OCI-LY1 (cell line): ENCODE data around the gene DOK7.

Source experiments
- H2AFZ ChIP-seq: fragments of 200-600 bp; sonication (generic), shearing (Covaris generic); 2 replicates; pipeline ENCODE4 v1.6.0; 2014; ENCODE audit warnings: antibody characterized with exemption, mild to moderate bottlenecking, low read length
- H3F3A ChIP-seq: fragments of 200-600 bp; sonication (generic), shearing (Covaris generic); 2 replicates; pipeline ENCODE4 v1.6.0; 2014; ENCODE audit warnings: mild to moderate bottlenecking, antibody characterized with exemption, low read length, moderate library complexity; ENCODE audit not compliant: insufficient read depth
- H3K27ac ChIP-seq: fragments of 200-600 bp; sonication (generic); 2 replicates; pipeline ENCODE4 v1.5.1; 2014; ENCODE audit warnings: low read length, mixed run types, mild to moderate bottlenecking, low read depth; ENCODE audit not compliant: poor library complexity, severe bottlenecking
- H3K27me3 ChIP-seq: fragments of 200-600 bp; sonication (generic); 2 replicates; pipeline ENCODE4 v1.6.0; 2014; ENCODE audit warnings: antibody characterized with exemption, mild to moderate bottlenecking, low read length, moderate library complexity; ENCODE audit not compliant: insufficient read depth
- H3K36me3 ChIP-seq: fragments of 200-600 bp; sonication (generic); 2 replicates; pipeline ENCODE4 v1.6.1; 2014; ENCODE audit warnings: mild to moderate bottlenecking, antibody characterized with exemption, low read length, moderate library complexity, mixed read lengths; ENCODE audit not compliant: insufficient read depth
- H3K4me1 ChIP-seq: fragments of 200-600 bp; sonication (generic); 2 replicates; pipeline ENCODE4 v1.5.1; 2014; ENCODE audit warnings: mild to moderate bottlenecking, low read length, moderate library complexity; ENCODE audit not compliant: insufficient read depth, severe bottlenecking
- H3K4me2 ChIP-seq: fragments of 200-600 bp; sonication (generic), shearing (Covaris generic); 2 replicates; pipeline ENCODE4 v1.6.1; 2014; ENCODE audit warnings: low read length
- H3K4me3 ChIP-seq: fragments of 200-600 bp; sonication (generic); 2 replicates; pipeline ENCODE4 v1.5.1; 2014; ENCODE audit warnings: low read length, low read depth, mild to moderate bottlenecking, mixed read lengths; ENCODE audit not compliant: poor library complexity, severe bottlenecking
- H3K79me2 ChIP-seq: fragments of 200-600 bp; shearing (Covaris generic); 2 replicates; pipeline ENCODE4 v1.6.1; 2016; ENCODE audit warnings: mixed run types, low read length, mixed read lengths; ENCODE audit not compliant: insufficient read depth
- H3K9ac ChIP-seq: fragments of 200-600 bp; sonication (generic), shearing (Covaris generic); 2 replicates; pipeline ENCODE4 v1.6.1; 2014; ENCODE audit warnings: mild to moderate bottlenecking, low read length, mixed read lengths
- H3K9me2 ChIP-seq: fragments of 200-600 bp; sonication (generic), shearing (Covaris generic); 2 replicates; pipeline ENCODE4 v1.6.1; 2014; ENCODE audit warnings: low read depth, mild to moderate bottlenecking, low read length, mixed read lengths
- H3K9me3 ChIP-seq: fragments of 200-600 bp; shearing (Covaris generic); 2 replicates; pipeline ENCODE4 v1.6.1; 2014; ENCODE audit warnings: low read length, mixed read lengths
- H4K20me1 ChIP-seq: fragments of 200-600 bp; sonication (generic), shearing (Covaris generic); 2 replicates; pipeline ENCODE4 v1.6.0; 2016; ENCODE audit warnings: mild to moderate bottlenecking, low read length; ENCODE audit not compliant: insufficient read depth
- EZH2 ChIP-seq: fragments of 200-600 bp; sonication (generic), shearing (Covaris generic); IDR thresholded peaks from 2 replicates; pipeline ENCODE4 v1.8.0; 2017; ENCODE audit warnings: borderline replicate concordance, mixed run types, mild to moderate bottlenecking, antibody characterized with exemption, low read length, moderate library complexity, mixed read lengths
- TF ChIP-seq, protein P1 (sequence below): fragments of 200-600 bp; sonication (generic), shearing (Covaris generic); IDR thresholded peaks from 2 replicates; pipeline ENCODE4 v1.5.1; 2017; ENCODE audit warnings: mild to moderate bottlenecking, antibody characterized with exemption, low read length, moderate library complexity, mixed read lengths

Gene DOK7

GRCh38 chr4:3464911-3465697, 2.0 kb downstream of the DOK7 start:
- no peaks in the 10 kb centered on the region for H3K79me2 ChIP-seq
- H3K9me2 ChIP-seq, result no peaks in the 10 kb centered on the region
- H3K27me3 ChIP-seq, result no peaks in the 10 kb centered on the region
- H2AFZ ChIP-seq, result no peak overlapping the region
- no peak overlapping the region for H3K4me2 ChIP-seq
- no peak overlapping the region for H3K9ac ChIP-seq
- H3K27ac ChIP-seq, result no peak overlapping the region
- no peaks in the 10 kb centered on the region for H4K20me1 ChIP-seq
- H3K36me3 ChIP-seq, result no peaks in the 10 kb centered on the region
- H3K4me1 ChIP-seq, result no peaks in the 10 kb centered on the region
- no peak overlapping the region for H3K4me3 ChIP-seq
- no peaks in the 10 kb centered on the region for H3F3A ChIP-seq
- H3K9me3 ChIP-seq, result no peaks in the 10 kb centered on the region
- TF ChIP-seq, protein P1, sequence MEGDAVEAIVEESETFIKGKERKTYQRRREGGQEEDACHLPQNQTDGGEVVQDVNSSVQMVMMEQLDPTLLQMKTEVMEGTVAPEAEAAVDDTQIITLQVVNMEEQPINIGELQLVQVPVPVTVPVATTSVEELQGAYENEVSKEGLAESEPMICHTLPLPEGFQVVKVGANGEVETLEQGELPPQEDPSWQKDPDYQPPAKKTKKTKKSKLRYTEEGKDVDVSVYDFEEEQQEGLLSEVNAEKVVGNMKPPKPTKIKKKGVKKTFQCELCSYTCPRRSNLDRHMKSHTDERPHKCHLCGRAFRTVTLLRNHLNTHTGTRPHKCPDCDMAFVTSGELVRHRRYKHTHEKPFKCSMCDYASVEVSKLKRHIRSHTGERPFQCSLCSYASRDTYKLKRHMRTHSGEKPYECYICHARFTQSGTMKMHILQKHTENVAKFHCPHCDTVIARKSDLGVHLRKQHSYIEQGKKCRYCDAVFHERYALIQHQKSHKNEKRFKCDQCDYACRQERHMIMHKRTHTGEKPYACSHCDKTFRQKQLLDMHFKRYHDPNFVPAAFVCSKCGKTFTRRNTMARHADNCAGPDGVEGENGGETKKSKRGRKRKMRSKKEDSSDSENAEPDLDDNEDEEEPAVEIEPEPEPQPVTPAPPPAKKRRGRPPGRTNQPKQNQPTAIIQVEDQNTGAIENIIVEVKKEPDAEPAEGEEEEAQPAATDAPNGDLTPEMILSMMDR, result no peak
- no peak for TF ChIP-seq EZH2

DNA sequence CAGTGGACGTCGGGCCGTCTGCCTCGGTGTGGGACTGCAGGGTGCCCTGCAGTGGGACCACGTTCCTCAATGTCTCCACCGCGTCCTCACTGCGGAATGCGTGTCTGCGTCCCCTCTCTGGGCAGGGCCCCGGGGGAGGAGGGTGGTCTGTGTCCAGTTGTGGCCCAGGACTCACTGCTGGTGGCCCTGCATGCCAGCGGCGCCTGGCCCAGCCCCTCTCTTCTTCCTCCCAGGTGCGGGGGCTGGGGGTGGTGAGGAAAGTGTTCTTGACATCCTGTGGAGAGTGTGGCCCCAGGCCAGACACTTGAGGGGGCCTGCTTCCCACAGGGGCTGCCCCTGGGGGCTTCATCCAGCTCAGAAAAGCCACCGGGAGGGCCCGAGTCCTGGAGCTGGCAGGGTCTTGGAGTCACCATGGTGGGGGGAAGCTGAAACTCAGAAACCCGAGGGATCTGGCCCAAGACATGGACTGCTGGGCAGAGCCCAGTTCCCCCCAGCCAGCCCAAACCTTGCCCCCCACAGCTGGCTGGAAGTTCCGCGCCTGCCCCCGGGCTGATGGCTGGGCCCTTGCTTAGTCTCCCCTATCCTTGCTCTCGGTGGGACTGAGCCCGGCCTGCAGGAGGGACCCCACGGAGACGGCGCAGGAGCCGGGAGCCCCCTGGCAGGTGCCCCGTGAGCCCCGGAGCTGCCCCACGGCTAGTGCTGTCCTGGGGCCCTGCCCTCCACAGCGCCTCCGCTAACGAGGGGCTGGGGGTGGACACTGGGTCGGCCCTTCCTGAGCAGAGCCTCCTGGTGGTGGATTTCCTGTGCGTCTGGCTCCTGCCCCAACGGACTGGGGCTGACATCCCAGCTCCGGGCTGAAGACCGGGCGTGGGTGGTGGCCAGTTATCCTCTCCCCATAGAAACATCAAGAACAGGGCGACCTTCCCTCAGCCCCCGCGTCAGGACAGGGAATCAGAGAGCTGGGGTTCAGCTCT, 2.9 kb downstream of the DOK7 start:
- no peaks in the 10 kb centered on the region for H3K27me3 ChIP-seq
- no peaks in the 10 kb centered on the region for H3K9me3 ChIP-seq
- H3K4me2 ChIP-seq, result no peak overlapping the region
- H3K9me2 ChIP-seq, result no peaks in the 10 kb centered on the region
- H3K79me2 ChIP-seq, result no peaks in the 10 kb centered on the region
- H2AFZ ChIP-seq, result no peak overlapping the region
- no peak overlapping the region for H3K9ac ChIP-seq
- H3K27ac ChIP-seq, result no peak overlapping the region
- TF ChIP-seq EZH2, result no peak
- TF ChIP-seq, protein P1, result no peak
- no peaks in the 10 kb centered on the region for H3K36me3 ChIP-seq
- H3F3A ChIP-seq, result no peaks in the 10 kb centered on the region
- no peaks in the 10 kb centered on the region for H3K4me1 ChIP-seq
- no peaks in the 10 kb centered on the region for H4K20me1 ChIP-seq
- H3K4me3 ChIP-seq, result no peak overlapping the region

DNA sequence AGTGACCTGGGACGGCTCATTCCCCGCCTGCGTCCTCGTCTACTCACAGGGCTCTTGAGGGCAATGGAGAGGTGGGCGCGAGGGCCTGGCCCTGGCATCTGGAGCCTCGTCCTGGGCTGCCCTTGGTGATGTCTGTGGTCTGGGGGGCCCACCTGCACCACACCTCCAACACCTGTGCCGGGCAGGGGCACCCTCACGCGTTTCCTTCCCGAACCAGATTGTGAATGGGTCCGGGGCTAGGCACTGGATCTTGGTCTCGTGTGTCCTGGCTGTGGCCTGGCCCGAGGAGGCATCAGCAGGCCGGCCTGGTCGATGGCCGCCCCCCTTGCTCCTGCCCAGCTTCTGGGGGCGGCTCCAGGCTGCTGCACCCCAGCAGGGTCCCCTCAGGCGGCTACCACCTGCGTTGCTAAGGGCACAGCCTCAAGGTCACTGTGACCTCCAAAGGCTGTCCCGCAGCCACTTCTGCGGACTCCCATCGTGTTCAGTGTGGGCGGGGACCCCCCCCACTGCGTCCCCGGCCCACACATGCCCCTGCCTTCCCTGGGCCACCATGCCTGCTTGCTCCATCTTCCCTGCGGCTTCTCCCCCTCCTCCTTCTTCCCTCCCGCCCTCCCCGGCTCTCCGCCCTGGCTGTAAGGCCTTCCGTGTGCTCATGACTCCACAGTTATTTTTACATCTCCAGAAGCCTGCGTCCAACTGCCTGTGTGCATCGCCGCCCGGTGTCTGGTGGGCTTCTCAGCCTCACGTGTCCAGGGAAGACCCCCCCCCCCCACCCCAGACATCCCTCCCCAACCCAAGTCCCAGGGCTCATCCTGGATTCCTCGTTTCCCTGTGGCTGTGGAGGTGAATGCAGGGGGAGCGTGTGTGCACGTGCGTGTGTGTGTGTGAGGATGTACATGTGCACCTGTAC, 3.8 kb downstream of the DOK7 start:
- Histone ChIP-seq H3F3A (no peaks in the 10 kb centered on the region), H3K36me3 (no peaks in the 10 kb centered on the region), H3K4me1 (no peaks in the 10 kb centered on the region), H3K9ac (no peak overlapping the region), H3K79me2 (no peaks in the 10 kb centered on the region), H3K4me2 (no peak overlapping the region), H3K27ac (no peak overlapping the region), H3K9me2 (no peaks in the 10 kb centered on the region), H2AFZ (no peak overlapping the region), H3K9me3 (no peaks in the 10 kb centered on the region), H4K20me1 (no peaks in the 10 kb centered on the region), H3K27me3 (no peaks in the 10 kb centered on the region), H3K4me3 (no peak overlapping the region)
- TF ChIP-seq, protein P1, result no peak
- no peak for TF ChIP-seq EZH2
